Measurements from ENCODE around the gene NEK10.

DNA sequence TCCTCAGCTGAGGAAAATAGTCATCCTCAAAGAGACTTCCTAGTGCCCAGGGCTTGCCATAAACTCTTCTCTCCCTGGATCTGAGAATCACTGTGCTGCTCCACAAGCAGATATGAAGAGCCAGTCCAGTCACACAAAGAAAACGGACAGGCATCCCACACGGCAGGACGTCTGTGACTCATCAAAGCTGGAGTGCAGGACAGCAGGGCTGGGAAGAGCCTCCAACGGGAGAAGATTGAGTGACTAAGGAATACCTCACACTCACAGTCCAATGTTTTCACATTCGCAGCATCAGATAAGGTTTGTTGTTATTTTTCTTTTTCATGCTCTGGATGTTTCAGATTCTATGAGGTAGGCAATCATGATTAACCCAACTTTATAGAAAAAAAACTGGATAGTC, 57.8 kb downstream of the NEK10 start:
- TF ChIP-seq, protein P1, sequence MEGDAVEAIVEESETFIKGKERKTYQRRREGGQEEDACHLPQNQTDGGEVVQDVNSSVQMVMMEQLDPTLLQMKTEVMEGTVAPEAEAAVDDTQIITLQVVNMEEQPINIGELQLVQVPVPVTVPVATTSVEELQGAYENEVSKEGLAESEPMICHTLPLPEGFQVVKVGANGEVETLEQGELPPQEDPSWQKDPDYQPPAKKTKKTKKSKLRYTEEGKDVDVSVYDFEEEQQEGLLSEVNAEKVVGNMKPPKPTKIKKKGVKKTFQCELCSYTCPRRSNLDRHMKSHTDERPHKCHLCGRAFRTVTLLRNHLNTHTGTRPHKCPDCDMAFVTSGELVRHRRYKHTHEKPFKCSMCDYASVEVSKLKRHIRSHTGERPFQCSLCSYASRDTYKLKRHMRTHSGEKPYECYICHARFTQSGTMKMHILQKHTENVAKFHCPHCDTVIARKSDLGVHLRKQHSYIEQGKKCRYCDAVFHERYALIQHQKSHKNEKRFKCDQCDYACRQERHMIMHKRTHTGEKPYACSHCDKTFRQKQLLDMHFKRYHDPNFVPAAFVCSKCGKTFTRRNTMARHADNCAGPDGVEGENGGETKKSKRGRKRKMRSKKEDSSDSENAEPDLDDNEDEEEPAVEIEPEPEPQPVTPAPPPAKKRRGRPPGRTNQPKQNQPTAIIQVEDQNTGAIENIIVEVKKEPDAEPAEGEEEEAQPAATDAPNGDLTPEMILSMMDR (IDR thresholded peaks at IDR 0.05), result no peak
- no peak for TF ChIP-seq POLR2AphosphoS5 (IDR thresholded peaks at IDR 0.05; ENCODE audit: insufficient read depth in 1 of 2, low read depth in 1 of 2)
